ENCODE results near the gene YPEL2.

Gene YPEL2

DNA sequence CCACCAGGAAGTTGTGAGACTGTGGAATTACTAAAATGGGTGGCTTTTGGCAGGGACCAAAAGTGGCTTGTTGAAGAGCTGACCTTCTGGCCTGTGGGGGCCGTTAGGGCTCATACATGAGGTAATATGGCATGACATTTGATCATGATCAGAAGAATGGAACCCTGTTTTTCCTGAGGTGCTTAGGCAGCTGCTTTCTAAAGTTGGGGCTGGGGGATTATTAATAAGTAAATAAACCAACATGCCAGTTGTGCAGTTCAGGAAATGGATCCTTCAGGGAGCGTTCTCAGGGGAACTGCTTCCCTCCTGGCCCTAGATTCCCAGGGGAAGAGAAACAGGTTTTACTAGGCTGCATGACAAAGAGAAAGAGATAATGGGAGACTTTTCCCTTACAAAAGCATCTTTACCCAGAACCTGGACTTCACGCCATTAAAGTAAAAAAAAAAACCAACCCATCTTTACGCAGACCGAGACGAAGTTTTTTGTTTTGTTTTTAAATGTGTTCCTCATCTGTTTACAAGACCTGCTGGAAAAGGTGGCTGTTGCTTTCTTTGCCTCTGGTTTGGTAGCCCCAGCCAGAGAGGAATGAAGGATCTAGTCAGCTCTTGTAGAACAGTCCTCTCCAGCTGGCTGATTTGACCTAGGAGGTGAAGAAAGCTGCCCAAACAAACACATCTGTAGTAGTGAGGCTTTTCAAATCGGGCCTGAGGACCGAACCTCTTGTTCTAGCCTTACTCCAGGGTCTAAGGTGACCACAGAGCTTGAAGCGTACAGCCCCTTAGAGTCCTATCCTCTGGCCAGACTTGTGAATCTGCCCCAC lies 22.7 kb downstream of the YPEL2 start:
- no peak for TF ChIP-seq CTCF (IDR thresholded peaks at IDR 0.05; ENCODE audit: low read depth, low read length)
- H3K4me3 ChIP-seq (ENCODE audit: low read depth, low read length), result no peak overlapping the region

GRCh38 chr17:59355030-59355701 lies 23.7 kb downstream of the YPEL2 start:
- H3K4me3 ChIP-seq (ENCODE audit: low read depth, low read length), result no peak overlapping the region
- TF ChIP-seq CTCF (IDR thresholded peaks at IDR 0.05; ENCODE audit: low read depth, low read length), result no peak

DNA sequence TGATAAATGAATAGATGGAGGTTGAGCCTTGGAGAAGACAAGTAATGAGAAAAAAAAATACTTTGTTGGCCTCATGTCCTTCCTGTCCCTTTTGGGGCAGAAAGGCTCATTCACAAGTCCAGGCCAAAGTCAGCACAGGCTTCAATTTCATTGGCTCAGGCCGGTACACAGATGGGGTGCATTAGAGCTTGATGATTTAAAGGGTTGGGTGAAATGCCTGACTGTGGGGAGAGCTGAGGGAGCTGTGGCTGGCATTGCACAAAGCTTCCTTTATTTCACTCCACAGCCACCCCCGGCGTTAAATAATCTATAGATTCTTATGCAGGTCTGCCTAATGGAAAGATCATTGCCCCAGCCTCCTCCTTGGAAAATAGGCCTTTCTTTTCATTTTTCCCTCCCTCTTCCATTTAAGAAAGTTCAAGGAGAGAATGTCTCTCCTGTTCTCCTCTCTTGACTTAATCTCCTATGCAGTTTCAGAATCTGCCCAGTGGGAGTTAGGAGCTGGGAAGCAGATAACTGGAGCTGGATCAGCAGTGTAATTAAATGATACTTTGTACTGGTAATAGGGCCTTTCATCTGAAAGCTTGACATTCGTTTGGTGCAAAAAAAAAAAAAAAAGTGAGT lies 24.4 kb downstream of the YPEL2 start:
- TF ChIP-seq CTCF (IDR thresholded peaks at IDR 0.05; ENCODE audit: low read depth, low read length), result no peak
- no peak overlapping the region for H3K4me3 ChIP-seq (ENCODE audit: low read depth, low read length)

- TF ChIP-seq CTCF (IDR thresholded peaks at IDR 0.05; ENCODE audit: low read depth, low read length), result no peak
- H3K4me3 ChIP-seq (ENCODE audit: low read depth, low read length), result no peak overlapping the region
Measured at GRCh38 chr17:59356543-59357218, 25.2 kb downstream of the YPEL2 start.

DNA sequence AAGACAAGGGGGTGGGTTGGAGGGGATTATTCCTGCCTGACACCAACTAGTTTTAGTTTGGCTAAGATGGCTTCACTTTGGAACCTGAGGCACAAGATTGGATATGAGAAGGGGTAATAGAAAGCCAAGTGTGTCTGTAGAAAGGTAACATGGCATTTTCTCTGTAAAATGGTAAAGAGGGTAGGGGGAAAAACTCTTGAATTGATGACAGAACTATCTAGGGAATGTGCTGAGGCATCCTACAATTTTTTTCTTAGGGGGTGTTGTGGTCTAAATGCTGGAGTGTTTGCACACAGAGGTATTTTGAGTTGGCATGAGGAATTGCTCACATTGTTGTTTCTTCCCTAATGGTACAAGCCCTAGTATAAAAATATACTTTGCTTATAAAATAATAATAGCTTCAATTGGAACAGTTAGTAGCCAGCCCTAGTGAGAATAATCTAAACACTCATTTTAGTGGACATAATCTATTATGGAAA lies 25.8 kb downstream of the YPEL2 start:
- TF ChIP-seq CTCF (IDR thresholded peaks at IDR 0.05; ENCODE audit: low read depth, low read length), result no peak

DNA sequence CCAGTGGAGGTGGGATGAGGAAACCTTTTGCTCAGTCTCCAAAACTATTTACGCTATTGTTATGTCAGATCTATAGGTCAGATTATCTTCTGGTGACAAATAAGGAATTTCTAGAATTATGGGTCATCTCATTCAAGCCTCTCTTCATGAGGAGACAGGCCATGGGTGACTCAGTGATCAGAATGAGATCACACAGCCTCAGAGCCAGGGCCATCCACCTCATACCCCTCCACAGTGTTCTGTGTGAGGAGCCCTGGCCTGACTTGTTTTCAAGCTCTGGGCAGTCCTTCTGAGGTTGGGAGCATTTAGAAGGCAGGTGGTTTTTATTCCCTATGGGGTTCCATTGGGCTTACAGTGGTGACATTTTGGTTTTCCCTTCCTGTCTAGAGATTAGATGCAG lies 26.5 kb downstream of the YPEL2 start:
- TF ChIP-seq CTCF (IDR thresholded peaks at IDR 0.05; ENCODE audit: low read depth, low read length), result no peak
- no peak overlapping the region for H3K4me3 ChIP-seq (ENCODE audit: low read depth, low read length)

More for the DNA sequence above, 25.8 kb downstream of the YPEL2 start:
- H3K4me3 ChIP-seq (ENCODE audit: low read depth, low read length), result no peak overlapping the region
